ENCODE measurements around the gene PURA. TPM values are rescaled to one million over a fixed set of nuclear protein-coding genes. Genes with fewer than 3 reads are reported as not detected.

Gene PURA
- 8.9 and 11.4 TPM in 2 replicates for total RNA-seq (2014; rRNA removed; shearing (Covaris generic))

DNA sequence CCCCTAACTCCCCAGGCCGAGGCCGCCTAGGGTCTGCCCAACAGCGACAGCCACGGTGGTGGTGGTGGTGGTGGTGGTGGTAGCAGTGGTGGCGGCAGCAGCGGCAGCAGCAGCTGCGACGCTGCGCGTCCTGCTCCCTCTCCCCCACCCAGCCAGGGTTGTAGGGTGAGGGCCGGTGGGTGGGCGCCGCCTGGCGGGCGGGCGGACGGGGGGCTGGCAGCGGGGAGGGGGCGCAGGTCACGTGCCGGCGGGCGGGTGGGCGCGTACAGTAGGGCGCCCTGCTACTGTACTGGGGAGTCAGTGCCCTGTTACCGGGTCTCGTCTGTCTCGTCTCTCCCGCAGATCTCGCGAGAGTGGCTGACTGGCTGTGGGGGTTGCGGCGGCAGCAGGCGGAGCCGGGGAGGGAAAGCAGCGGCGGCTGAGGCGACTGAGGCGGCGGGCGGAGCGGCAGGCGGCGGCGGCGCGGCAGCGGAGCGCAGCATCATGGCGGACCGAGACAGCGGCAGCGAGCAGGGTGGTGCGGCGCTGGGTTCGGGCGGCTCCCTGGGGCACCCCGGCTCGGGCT is at the start of gene PURA:
Gene PURA (plus strand): TSS at position 411 of the 565 bp plus-strand sequence. CDS start 73 bp downstream, at position 484.

DNA sequence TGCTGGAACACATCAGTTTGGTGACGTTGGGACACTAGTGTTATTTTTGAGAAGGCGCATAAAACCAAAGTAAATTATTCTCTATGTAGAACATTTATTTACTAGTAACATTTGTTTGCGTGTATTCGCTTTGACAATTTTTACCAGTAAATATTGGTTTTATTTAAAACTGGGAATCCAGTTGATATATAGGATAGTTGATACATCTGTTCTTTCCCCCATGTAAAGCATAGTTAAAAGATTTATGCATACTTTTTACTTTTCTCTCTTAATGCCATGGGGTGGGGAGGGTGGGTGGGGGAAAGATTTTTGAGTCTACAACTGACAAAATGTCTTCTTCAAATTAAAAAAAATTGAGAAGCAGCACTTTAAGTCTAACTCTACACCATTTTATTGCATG is 11.7 kb downstream of the PURA start, which contains the start of gene IGIP:
Gene IGIP (plus strand): TSS at position 301 of the 400 bp plus-strand sequence. CDS start 2,540 bp downstream, outside the sequence.

DNA sequence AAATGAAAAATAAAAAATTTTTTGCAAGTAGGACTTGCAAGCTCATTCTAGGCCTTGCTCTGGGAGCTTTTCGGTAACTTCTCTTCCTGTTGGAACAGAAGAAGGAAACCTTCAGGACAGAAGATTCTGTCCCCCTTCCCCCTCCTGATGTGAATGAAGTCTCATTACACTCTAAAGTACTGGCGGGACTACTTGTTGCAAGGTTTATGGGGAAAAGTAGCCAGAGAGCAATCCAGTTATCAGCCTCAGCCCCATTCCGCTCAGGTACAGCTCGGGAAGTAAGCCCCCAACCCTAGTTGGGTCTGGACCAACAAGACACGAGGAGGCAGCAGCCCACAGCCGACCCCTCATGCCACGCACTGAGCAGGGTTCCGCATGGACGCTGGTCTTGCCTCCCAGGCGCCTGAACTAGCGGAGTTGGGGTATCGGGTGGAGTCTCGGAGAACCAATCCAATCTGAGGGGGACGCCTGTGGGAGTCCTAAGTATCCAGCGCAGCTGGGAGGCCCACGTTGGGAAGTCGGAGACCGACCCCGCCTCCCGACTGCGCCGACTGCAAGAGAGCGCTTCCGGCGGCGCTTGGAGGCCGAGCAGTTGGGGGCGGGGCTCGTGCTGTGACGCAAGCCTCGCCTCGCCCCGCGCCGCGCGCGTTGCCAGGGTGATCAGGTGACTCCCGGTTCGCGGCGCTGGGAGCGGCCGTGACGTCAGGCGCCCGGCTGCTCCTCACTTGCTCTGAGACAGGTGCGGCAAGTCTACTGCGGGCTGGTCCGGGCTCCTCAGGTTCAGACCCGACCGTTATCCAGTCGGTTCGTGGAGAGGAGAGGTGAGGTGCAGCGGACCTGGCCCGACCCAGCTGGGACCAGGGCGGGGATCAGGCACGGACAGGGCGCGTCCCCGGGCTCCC is 60.8 kb downstream of the PURA start, which contains the start of gene CYSTM1:
Gene CYSTM1 (plus strand): TSS at position 724 of the 902 bp plus-strand sequence. CDS start 19,278 bp downstream, outside the sequence.

Other genes with a start within 250 kb of the PURA start
- gene NRG2, start 70.8 kb upstream of the PURA start, total RNA-seq (2014; rRNA removed; shearing (Covaris generic)) = 8.5 and 8.9 TPM in 2 replicates
- 0.72 and 1.4 TPM in 2 replicates for gene IGIP, start 11.8 kb downstream of the PURA start, total RNA-seq (2014; rRNA removed; shearing (Covaris generic))
- gene CYSTM1, start 61.1 kb downstream of the PURA start, total RNA-seq (2014; rRNA removed; shearing (Covaris generic)) = 20.3 TPM in 2 replicates
- gene PFDN1, start 189.0 kb downstream of the PURA start, total RNA-seq (2014; rRNA removed; shearing (Covaris generic)) = 62.6 and 83.2 TPM in 2 replicates
- 16.0 and 21.3 TPM in 2 replicates for gene HBEGF, start 232.5 kb downstream of the PURA start, total RNA-seq (2014; rRNA removed; shearing (Covaris generic))
- not detected in 2 replicates for gene SLC4A9, start 246.1 kb downstream of the PURA start, total RNA-seq (2014; rRNA removed; shearing (Covaris generic))